ENCODE measurements around the gene ATP11A.
A peak's percentile ranks its signal among the peaks of the same experiment; 100 is the strongest.

ATP11A gene

GRCh38 chr13:112711528-112712265, 21.9 kb downstream of the ATP11A start:
- DNase-seq = peak in 1 of 2 experiments; percentile 50

- no peak for DNase-seq
Measured at GRCh38 chr13:112712451-112713207, 22.8 kb downstream of the ATP11A start.

DNA sequence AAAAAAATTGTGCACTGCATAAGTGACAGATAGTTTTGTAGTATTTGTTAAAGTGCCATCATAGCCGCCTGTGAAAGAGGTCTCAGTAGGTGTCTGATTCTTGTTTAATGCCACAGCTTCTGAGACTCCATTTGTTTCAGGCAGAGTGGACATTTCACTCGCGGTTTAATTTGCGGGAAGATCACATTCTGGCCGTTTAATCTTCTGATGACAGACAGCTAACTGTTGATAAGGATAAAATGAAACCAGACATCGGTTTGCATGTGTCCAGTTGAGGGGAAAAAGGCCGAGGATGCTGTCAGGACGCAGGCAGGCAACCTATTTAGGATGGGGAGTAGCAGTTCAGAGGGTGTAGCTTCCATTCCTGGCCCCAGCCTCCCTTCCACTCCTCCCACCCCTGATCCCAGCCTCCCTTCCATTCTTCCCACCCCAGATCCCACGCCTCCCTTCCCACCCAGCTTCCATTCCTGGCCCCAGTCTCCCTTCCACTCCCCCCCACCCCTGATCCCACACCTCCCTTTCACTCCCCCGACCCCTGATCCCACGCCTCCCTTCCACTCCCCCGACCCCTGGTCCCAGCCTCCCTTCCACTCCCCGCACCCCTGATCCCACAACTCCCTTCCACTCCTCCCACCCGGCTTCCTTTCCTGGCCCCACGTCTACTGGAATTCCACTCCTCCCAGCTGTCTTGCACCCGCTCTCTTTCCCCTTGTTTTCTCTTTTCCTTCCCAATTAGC, 23.8 kb downstream of the ATP11A start:
- no peak for DNase-seq

DNA sequence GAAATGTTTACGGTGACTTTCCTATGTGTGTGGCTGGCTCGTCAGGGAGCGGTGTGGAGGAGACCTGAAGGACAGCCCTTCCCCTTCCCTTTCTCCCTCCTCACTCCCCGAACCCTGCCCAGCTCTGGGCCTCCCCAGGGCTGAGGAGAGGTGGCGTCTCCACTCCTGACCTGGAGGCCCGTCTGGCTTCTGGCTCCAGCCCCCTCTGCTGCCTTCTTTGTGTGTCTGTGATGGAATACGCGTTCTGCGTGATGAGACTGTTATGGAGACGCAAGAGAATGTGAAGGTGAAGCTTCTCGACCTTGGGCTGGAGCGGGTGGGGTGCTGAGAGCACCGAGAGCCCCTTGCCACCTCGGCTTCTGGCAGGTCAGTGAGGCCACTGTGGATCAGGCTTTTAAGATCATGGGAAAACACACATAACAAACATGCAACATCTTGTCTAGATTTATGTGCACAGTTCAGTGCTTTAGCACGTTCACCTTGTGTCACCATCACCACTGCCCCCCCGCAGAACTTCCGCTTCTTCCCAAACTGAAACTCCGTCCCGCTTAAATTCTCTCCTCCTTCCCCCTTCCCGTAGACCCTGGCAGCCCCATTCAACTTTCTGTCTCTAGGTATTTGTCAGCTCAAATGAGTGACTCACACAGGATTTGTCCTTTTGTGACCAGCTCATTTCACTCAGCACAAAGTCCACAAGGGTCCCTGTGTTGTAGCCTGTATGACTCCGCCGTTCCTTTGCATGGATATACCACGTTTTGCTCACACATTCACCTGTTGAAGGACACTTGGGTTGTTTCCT, 24.7 kb downstream of the ATP11A start:
- DNase-seq = no peak

- no peak for DNase-seq
Measured at GRCh38 chr13:112715210-112715609, 25.4 kb downstream of the ATP11A start.

GRCh38 chr13:112715715-112716460, 26.1 kb downstream of the ATP11A start:
- no peak for DNase-seq

DNA sequence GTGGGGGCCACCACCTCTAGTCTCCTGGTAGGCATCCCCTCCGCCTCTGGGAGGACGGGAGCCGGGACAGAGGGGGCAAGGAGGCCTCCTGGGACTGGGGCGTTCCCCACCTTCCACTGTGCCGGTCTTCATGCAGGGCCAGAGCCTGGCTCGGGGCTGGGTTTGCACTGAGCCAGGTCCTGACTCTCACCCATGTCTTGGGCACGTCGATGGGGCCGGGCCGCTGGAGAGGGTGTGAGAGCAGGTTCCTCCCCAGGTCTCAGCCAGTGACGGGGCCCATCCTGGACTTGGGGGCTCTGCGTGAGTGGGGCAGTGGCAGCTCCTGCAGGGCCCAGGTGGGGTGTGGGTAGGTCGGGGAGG, 26.6 kb downstream of the ATP11A start:
- no peak for DNase-seq

GRCh38 chr13:112716841-112717520, 27.1 kb downstream of the ATP11A start:
- no peak for DNase-seq

GRCh38 chr13:112718318-112718717, 28.5 kb downstream of the ATP11A start:
- DNase-seq = no peak

- no peak for DNase-seq
Measured at GRCh38 chr13:112719016-112719415, 29.2 kb downstream of the ATP11A start.

DNA sequence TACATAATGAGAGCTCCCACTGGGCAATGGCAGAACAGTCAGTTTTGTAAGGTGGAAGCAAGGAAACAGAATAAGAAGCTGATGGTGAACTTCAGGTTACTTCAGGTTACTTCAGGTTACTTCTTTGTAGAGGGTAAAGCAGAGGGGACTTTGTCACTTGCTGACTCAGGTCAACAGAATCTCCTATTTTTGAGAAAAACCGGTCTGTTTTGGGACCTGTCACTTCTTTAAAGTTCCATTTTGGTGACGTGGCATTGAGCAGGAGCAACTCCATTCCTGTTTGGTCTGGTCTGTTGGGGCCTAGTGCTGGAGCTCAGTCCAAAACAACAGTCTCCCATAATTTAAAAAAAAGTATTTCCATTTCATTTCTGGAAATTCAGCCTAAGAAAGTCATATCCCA, 29.7 kb downstream of the ATP11A start:
- DNase-seq = no peak

- DNase-seq = no peak
Measured at GRCh38 chr13:112720251-112720650, 30.4 kb downstream of the ATP11A start.

DNA sequence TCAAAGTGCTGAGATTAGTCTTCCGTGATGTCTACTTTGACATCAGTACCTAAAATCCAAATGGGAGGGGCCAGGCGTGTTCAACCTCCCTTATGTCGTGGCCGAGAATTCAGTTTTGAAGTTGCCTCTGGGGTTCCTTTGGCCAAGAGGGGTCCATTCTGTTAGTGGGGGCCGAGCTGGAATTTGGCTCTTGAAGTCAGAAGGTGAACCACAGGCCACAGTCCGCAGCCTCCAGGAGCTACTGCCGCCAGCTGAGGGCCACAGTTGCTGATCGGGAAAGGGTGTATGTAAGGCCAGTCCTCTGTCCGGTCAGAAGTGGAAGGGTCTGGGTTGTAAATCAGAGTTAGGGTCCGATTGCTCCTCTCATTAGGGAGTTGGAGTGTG, 31.0 kb downstream of the ATP11A start:
- DNase-seq = no peak

DNA sequence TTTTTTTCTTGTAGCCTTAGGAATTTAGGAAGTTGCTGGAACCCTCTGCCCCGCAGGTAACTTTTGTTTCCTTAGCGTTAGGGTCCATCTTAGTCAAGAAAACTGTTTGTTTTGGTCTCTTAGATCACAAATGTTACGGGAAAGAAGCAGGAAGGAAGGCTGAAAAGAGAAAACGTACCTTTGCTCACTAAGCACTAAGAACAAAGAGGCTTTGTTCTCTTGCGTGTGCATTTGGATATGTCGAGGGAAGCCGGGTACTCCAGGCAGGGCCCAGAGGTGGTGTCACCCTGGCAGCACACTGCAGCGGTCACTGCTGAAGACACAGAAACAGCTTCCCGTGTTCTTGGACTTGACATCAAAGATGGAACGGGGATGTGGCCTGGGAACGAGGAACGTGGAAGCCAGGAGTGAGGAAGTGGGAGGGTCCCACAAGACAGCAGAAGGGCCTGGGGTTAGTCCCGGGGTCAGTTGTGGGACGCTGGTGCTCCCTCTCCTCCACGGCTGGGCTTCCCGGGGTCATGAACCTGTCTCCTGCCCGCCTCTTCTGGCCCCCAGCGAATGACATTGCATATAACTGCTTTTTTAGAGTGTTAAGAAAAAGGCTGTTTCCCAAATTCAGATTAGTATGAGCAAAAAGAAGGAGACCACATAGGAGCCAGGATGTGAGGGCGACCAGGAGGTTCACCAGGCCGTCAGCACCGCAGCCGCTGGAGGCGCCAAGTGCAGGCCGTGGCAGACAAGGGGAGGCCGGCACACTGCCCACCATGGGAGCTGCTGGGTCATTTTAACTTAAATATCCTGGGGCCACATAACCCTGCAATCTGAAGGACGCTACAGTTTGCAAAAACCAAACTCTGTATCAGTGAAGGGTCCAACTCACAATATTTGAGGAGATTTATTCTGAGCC, 31.6 kb downstream of the ATP11A start:
- DNase-seq = no peak

DNA sequence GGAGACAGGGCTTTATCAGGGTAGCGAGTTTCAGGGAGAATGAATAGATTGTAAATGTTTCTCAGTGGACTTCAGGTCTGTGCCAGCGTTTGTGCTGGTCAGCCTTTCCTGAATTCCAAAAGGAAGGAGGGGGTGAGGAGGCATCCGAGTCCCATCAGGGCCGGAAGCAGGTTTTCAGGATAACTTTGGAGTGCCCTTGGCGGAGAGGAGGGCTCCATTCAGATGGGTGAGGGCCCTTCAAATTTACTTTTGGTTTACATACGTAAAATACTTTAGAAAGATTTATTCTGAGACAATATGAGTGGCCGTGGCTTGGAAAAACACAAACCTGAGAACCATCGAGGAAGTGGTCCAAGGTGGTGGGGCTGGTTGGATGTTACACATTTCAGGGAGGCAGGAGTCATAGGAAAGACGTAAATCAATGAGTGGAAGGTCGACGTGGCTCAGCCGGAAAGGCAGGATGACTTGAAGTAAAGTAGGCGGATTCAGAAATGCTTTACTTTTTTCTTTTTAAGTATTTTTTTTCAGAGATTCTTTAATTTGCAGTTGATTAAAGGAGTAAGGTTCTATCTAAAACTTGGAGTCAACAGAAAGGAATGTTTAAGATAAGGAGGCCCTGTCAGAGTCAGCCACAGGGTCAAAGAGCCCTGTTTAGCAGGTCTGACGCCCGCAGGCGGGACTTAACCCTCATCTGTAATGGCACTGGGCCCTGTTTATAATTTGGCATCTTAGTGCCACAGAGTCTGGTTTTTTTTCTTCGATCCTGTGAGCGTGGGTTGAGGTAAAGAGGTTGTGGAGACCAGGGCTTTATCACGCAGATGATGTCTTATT, 32.8 kb downstream of the ATP11A start:
- no peak for DNase-seq

GRCh38 chr13:112723771-112724170, 33.9 kb downstream of the ATP11A start:
- DNase-seq = no peak

- DNase-seq = no peak
Measured at GRCh38 chr13:112724788-112725345, 35.0 kb downstream of the ATP11A start.

- no peak for DNase-seq
Measured at GRCh38 chr13:112725346-112726015, 35.6 kb downstream of the ATP11A start.

Measured in NCI-H187 (cell line).